ENCODE measurements around the gene STAG2.

DNA sequence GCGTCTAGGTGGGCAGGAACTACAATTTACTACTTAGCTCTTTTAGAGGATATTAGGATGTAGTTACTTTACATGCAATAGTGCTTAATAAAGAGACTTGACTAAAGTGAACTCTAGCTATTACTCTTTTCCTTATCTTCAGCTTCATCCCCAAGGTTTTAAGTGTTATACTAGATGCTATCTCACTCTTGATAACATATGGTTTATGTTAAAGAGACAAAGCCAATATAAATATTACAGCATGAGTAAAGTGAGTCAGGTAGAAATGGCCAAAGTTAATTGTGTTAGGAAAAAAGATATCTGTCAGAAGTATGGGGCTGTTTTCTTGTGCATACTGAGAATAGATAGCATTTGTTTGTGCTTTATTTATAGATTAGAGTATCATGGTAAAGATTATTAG, 80.5 kb downstream of the STAG2 start:
- TF ChIP-seq, protein P1, sequence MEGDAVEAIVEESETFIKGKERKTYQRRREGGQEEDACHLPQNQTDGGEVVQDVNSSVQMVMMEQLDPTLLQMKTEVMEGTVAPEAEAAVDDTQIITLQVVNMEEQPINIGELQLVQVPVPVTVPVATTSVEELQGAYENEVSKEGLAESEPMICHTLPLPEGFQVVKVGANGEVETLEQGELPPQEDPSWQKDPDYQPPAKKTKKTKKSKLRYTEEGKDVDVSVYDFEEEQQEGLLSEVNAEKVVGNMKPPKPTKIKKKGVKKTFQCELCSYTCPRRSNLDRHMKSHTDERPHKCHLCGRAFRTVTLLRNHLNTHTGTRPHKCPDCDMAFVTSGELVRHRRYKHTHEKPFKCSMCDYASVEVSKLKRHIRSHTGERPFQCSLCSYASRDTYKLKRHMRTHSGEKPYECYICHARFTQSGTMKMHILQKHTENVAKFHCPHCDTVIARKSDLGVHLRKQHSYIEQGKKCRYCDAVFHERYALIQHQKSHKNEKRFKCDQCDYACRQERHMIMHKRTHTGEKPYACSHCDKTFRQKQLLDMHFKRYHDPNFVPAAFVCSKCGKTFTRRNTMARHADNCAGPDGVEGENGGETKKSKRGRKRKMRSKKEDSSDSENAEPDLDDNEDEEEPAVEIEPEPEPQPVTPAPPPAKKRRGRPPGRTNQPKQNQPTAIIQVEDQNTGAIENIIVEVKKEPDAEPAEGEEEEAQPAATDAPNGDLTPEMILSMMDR (IDR thresholded peaks at IDR 0.05; ENCODE audit: extremely low read depth in 1 of 2, insufficient read depth in 1 of 2, low read depth in 1 of 2, low read length in 2 of 2), result no peak
- TF ChIP-seq POLR2A (IDR thresholded peaks at IDR 0.05; ENCODE audit: low read depth, low read length), result no peak
- no peak for TF ChIP-seq MYC (IDR thresholded peaks at IDR 0.05; ENCODE audit: low read depth, low read length)

Measured in endothelial cell of umbilical vein (primary cell).